Osteoblast (primary cell): Measurements from ENCODE around the gene SND1. TPM values are rescaled to one million over a fixed set of nuclear protein-coding genes. Genes with fewer than 3 reads are reported as not detected.

Experiments used
- DNase-seq: peaks from one replicate; pipeline ENCODE4 v3.0.0; 2011; ENCODE audit warnings: low spot score, mixed read lengths; ENCODE audit not compliant: insufficient read length; ENCODE audit errors: missing footprints
- H2AFZ ChIP-seq: 2 replicates; pipeline ENCODE4 v1.6.0; 2011; ENCODE audit warnings: mild to moderate bottlenecking, low read length
- H3K27ac ChIP-seq: 2 replicates; pipeline ENCODE4 v1.5.1; 2011; ENCODE audit warnings: mild to moderate bottlenecking, low read depth, low read length, moderate library complexity
- H3K27me3 ChIP-seq: 2 replicates; pipeline ENCODE4 v1.6.0; 2012; ENCODE audit warnings: mild to moderate bottlenecking, control low read depth, inconsistent platforms, low read length, moderate library complexity; ENCODE audit not compliant: insufficient read depth
- H3K36me3 ChIP-seq: 2 replicates; pipeline ENCODE4 v1.5.1; 2011; ENCODE audit warnings: mild to moderate bottlenecking, low read length, control low read depth, moderate library complexity; ENCODE audit not compliant: insufficient read depth
- H3K4me1 ChIP-seq: 2 replicates; pipeline ENCODE4 v1.5.1; 2011; ENCODE audit warnings: mild to moderate bottlenecking, low read length, control low read depth, moderate library complexity; ENCODE audit not compliant: insufficient read depth
- H3K4me2 ChIP-seq: 2 replicates; pipeline ENCODE4 v1.6.0; 2011; ENCODE audit warnings: mild to moderate bottlenecking, low read length; ENCODE audit not compliant: insufficient read depth
- H3K4me3 ChIP-seq: fragments of 200-600 bp; sonication (generic); 3 replicates; pipeline ENCODE4 v1.5.1; 2012; ENCODE audit warnings: mild to moderate bottlenecking, low read length, inconsistent platforms; ENCODE audit not compliant: insufficient read depth
- H3K79me2 ChIP-seq: 2 replicates; pipeline ENCODE4 v1.6.0; 2012; ENCODE audit warnings: mild to moderate bottlenecking, low read length, control low read depth, inconsistent platforms; ENCODE audit not compliant: insufficient read depth
- H3K9me3 ChIP-seq: 2 replicates; pipeline ENCODE4 v1.5.1; 2011; ENCODE audit warnings: low read depth, low read length, control low read depth
- H4K20me1 ChIP-seq: 2 replicates; pipeline ENCODE4 v1.6.0; 2012; ENCODE audit warnings: mild to moderate bottlenecking, low read length, control low read depth; ENCODE audit not compliant: insufficient read depth
- total RNA-seq: library from RNA; depleted of rRNA; stranded (reverse); fragments of >200 nt; gene quantifications from 2 replicates; pipeline ENCODE4 v1.2.3, GENCODE V29; 2012
- TF ChIP-seq, protein P1 (sequence below): IDR thresholded peaks from 2 replicates; pipeline ENCODE4 v1.5.1; 2011; ENCODE audit warnings: mild to moderate bottlenecking, low read depth, low read length, moderate library complexity; ENCODE audit errors: extremely low read depth

The SND1 gene
- total RNA-seq, 1 donor = 257 TPM

DNA sequence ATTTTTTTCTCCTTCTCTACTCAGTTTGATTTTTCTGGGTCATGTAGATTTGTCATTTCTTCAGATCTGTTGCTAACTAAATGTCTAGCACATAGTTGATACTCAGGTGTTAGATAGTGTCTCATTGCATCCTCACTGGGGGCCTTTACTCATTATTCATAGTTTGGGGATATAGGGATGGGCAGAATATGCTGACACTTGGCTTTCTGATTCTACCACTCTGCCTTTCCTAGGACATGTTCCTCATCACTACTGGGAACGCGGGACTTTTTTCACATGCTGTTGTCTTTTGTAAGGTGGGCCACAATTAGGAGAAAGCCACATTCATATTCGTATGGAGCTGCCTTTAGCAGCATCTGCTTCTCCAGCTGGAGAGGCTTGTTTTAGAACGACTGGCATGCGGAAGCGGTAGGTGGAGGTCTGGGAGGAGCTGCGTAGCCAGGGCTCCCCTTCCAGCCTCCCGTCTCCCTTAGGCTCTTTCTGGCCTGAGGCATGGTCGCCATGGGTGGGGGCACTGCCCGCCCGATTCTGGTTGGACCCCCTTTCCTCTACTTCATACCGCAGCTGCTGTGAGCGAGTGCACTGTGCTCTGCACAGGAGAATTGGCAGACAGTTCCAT is 78.8 kb downstream of the SND1 start:
- Histone ChIP-seq H3K4me2 (no peak overlapping the region), H3K27me3 (no peaks in the 10 kb centered on the region), H3K4me1 (no peaks in the 10 kb centered on the region), H3K4me3 (no peak overlapping the region), H2AFZ (no peak overlapping the region), H3K9me3 (no peaks in the 10 kb centered on the region), H3K79me2 (peaks cover 84% of the 10 kb centered on the region), H3K27ac (no peak overlapping the region), H3K36me3 (peaks cover 46% of the 10 kb centered on the region), H4K20me1 (peaks cover 66% of the 10 kb centered on the region)
- no peak for DNase-seq
- TF ChIP-seq, protein P1, sequence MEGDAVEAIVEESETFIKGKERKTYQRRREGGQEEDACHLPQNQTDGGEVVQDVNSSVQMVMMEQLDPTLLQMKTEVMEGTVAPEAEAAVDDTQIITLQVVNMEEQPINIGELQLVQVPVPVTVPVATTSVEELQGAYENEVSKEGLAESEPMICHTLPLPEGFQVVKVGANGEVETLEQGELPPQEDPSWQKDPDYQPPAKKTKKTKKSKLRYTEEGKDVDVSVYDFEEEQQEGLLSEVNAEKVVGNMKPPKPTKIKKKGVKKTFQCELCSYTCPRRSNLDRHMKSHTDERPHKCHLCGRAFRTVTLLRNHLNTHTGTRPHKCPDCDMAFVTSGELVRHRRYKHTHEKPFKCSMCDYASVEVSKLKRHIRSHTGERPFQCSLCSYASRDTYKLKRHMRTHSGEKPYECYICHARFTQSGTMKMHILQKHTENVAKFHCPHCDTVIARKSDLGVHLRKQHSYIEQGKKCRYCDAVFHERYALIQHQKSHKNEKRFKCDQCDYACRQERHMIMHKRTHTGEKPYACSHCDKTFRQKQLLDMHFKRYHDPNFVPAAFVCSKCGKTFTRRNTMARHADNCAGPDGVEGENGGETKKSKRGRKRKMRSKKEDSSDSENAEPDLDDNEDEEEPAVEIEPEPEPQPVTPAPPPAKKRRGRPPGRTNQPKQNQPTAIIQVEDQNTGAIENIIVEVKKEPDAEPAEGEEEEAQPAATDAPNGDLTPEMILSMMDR = no peak

DNA sequence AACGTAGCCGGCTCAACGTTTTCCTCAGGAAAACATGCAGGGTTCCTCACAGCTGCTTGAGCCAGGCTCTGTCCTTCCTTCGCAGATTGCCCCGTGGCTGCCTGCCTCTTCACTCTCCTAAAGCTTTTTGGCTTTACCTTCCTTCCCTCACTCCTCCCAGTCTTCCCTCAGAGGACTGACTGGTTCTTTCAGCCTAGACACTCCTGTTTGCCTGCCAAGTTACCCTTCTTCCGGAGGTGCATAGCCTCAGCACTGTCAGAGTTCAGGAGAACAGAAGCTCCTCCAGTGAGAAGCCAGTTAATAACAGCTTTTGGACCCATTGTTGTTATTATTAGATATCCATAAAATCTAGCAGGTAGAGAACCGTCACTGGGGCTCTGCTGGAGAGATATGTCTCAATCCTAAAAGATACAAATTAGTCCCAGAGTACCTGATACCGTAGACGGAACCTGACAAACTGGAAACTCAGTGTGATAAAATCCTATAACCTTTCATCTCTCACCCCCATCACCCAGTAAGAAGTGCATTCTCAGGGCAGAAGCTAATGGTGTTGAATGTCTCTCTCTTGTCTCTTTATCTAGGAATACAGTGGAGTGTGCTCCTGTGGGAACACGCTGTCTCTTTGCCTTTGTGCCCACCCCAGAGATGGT is 79.6 kb downstream of the SND1 start:
- Histone ChIP-seq H3K4me1 (no peaks in the 10 kb centered on the region), H3K27ac (no peak overlapping the region), H3K4me2 (no peak overlapping the region), H2AFZ (no peak overlapping the region), H4K20me1 (peaks cover 63% of the 10 kb centered on the region), H3K79me2 (peaks cover 80% of the 10 kb centered on the region), H3K9me3 (no peaks in the 10 kb centered on the region), H3K36me3 (peaks cover 49% of the 10 kb centered on the region), H3K27me3 (no peaks in the 10 kb centered on the region), H3K4me3 (no peak overlapping the region)
- TF ChIP-seq, protein P1 = no peak
- no peak for DNase-seq

DNA sequence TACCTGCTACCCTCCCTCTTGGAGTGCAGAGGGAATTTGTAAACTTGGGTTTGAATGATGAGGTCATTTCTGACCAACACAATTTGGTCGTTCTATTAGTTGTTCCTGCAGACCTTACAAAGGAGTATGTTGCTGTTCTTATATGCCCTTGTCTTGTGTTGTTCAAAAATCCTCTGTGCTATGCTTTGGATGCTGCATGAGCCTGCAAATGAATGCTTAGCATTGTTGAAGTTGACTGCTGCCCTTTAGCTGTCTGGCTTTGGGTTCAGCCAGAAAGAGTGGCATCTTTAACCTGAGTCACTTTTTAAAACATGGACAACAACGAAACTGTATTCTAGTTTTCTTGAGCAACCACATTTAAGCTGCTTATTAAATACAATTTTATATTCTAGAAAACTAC is 80.3 kb downstream of the SND1 start:
- no peak for DNase-seq
- Histone ChIP-seq H2AFZ (no peak overlapping the region), H3K4me2 (no peak overlapping the region), H3K79me2 (peaks cover 79% of the 10 kb centered on the region), H3K4me3 (no peak overlapping the region), H4K20me1 (peaks cover 62% of the 10 kb centered on the region), H3K9me3 (no peaks in the 10 kb centered on the region), H3K27ac (no peak overlapping the region), H3K36me3 (peaks cover 55% of the 10 kb centered on the region), H3K27me3 (no peaks in the 10 kb centered on the region), H3K4me1 (no peaks in the 10 kb centered on the region)
- TF ChIP-seq, protein P1 = no peak

DNA sequence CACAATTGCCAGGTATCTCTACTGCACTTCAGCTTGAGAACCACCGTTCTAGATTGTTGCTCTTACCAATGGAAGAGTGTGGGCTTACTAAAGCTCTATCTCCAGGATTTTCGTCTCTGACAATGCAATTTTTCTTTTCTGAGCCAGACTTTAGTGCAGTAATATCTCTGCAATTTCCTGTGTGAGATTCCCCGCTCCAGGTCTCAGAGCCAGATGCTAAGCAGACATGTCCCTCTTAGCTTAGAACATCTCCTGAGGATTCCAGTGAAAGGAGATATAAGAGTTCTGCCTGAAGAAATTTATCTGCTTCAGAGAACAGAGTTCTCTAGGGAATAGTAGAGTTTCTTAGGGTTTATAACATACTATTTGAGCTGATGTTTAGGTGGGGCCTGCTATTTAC is 82.0 kb downstream of the SND1 start:
- Histone ChIP-seq H2AFZ (no peak overlapping the region), H3K27ac (no peak overlapping the region), H3K9me3 (no peaks in the 10 kb centered on the region), H3K79me2 (peaks cover 78% of the 10 kb centered on the region), H3K36me3 (peaks cover 48% of the 10 kb centered on the region), H3K27me3 (no peaks in the 10 kb centered on the region), H3K4me3 (no peak overlapping the region), H3K4me2 (no peak overlapping the region), H3K4me1 (no peaks in the 10 kb centered on the region), H4K20me1 (peaks cover 65% of the 10 kb centered on the region)
- no peak for DNase-seq
- TF ChIP-seq, protein P1 = no peak
